Cerebellar cortex (tissue), 1 donor: ENCODE results near the gene PTRHD1.

ENCODE experiments used
- DNase-seq: peaks from one replicate; pipeline ENCODE4 v3.0.0-alpha.2; 2015; ENCODE audit warnings: low spot score

The PTRHD1 gene

DNA sequence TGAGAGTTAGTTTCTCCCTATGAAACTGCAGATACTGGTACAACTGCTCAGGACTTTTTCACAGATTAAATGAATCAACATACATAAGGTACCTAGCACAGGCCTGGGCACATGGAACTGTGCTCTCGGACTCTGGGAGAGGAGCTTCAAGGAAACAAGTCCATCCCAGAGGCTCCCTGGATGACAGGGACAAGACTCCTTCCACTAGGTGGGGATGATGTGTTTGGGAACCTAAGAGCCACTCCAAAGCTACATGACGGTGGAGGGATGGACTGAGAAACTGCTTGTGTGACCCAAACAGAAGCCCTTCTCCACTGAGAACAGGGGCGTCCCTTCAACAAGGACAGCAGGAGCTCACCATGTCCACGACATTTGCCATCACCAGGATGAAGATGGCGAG, 37.2 kb upstream of the PTRHD1 start:
- DNase-seq, result peak; percentile 48

DNA sequence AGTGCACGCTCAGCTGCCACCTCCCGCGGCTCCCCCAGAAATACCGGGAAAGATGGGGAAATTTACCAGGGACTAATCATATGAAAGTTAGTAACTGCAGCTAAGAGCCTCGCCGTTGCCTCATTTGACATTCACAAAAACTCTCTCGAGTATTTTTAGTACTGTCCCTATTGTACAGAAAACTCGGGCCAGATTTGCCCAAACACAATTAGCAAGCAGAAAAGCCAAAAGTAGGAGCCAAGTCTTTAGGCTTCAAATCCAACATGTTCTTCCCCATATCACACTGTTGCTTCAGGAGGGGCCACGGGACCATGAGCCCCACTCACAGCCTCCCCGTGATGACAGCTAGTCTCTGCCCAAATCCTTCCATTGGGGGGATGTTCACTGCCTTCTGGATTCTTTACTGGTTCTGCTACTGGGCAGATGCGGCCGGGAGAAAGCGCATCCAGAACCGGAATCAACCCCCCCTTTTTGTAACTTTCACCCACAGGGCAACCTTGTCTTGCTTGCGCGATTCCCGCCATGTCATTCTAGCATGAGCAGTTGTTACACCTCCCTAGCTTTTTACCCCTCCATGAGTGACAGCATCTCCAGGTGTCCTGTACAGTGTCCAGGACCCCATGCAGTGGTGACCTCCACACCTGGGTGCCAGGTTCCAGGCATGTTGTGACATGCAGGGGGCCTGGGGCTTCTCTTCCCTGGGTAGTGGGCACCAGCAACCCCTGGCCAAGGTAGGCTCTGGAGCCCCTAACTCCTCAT, 35.2 kb upstream of the PTRHD1 start:
- peak; percentile 21 for DNase-seq

DNA sequence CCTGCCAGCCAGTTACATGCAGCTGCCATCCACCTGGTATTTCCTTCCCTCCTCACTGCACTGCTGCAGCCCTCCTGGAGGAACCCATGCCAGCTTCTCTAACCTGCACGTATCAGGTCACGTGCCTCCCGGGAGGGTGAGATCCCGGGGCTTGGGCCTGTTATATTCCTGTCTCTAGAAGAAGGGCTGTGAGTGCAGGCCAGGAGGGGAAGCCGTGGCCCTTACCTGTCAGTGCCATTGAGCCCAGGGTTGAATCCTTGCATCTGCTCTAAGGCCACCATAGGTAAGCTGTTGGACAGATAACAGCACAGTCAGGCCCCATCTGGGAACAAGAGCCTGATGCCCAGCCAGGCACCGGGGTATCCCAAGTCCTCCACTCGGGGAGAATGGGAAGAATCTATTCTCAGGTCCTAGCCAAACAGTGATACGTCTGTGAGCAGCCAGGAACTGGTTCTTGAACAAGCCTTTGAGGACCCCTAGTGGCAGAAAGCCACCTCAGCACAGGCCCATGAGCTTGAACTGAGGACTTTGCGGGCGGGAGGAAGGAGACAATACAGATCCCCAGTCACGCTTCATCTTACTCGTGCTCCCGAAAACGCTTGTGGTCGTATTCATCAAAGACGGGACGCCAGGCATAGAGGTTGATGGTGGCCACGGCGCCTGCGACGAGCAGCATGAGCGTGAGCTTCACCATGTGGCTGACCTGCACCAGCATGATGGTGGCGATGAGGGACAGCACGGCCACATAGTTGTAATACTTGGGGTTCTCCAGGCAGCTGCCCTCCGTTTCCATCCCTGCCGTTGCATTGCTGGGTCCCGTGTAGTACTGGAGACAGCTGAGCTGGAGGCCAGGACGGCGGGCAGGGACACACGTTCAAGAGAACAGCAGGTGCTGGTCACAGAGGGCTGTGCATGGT, 34.4 kb upstream of the PTRHD1 start:
- peak; percentile 96 for DNase-seq

DNA sequence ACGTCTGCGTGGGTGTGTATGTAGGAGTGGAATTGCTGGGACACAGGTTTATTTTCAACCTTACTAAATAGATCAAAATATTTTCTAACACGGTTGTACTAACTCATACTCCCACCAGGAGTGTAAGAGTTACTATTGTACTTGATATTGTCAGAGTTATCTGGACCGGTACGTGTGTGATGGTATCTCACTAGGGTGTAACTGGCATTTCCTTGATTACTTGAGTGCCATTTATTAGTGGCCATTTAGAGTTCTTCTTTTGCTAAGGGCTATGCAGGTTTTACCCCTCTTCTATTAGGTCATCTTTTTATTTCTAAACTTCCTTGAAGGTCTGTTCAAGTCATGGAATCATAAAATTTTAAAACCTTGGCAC, 33.6 kb upstream of the PTRHD1 start:
- DNase-seq, result no peak

DNA sequence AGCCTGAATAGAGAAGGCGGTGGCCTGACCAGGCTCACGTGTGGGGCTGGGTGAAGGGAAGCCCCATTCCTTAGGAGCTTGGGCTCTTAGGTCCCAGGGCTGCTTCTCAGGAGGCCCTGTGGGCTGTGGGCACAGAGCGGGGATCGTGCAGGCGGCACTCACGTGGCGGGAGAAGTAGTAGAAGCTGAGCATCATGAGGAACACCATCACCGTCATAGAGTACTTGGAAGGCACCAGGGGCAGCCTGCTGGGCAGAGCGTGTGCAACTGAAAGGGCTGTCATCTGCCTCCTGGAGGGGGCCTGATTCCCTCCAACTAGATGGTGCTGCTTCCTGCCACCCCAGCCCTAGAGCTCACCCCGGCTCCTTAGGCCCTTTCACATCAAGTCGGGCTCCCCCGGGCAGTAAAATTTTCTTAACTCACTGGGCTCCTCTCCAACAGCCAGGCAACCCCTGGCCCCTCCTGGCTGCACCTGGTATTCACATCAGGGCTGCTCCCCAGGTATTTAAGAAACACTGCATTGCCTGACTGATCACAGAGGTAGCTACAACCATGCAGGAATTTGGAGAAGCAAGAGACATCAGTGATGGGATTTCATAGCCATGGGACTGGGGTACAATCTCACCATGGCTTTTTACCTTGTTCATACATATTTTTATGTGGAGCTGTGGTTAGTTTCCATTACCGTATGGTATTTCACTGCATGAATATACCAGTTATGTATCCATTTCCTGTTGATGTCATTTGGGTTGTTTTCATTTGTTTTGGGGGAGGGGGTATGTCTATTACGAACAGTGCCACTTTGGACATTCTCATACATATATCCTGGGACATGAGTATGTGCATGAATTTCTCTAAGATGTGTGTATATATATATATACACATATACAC, 32.9 kb upstream of the PTRHD1 start:
- DNase-seq, result no peak

- DNase-seq, result no peak
These were observed 32.0 kb upstream of the PTRHD1 start for GRCh38 chr2:24824966-24825882.

DNA sequence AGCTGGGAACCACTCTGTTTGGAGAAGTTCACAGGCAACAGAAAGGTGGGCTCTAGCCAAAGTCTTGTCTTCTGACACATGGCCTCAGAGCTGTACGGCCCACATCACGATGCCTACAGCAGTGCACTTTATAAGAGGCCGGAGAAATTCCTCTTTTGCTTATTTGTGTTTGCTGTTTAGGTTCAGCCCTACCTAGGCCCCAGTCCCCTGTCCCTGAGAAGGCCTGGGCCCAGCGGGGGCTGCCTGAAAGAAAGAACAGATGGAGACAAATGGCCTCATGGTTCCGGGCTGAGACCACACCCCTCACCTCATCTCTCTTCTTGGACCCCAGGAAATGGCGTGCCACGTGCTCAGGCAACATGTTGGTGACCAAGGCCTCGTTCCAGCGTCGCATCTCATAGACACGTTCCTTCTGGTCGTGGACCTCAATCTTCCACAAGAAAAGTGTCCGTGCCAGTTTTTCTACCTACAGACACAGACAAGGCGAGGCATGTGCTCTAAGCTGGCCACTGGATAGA, 30.9 kb upstream of the PTRHD1 start:
- no peak for DNase-seq

DNA sequence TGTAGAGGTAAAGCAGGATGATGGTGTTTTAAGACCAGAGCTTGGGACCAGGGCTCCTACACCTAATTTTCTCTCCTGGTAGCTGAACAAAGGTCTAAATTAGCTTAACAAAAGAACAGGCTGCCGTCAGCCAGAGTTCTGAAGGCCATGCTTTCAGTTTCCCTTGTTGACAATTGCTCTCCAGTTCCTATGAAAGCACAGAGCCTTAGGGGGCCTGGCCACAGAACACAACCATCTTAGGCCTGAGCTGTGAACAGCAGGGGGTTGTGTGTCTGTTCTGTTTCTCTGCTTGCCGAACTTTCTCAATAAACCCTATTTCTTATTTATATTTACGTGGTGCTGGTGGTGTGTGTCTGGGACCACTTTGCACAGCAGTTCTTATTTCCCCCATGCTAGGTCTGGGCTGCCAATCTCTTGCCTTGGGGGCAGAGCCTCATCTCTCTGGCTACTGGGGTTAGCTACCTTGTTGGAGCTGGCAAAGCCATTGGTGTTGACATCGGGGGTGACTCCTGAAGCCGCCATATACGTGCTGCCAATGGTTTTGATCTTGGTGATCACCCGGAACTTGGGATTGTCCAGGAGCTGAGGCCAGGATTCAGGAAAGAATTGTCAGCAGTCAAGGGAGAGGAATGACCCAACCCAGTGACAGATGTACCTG, 29.0 kb upstream of the PTRHD1 start:
- DNase-seq, result no peak

DNA sequence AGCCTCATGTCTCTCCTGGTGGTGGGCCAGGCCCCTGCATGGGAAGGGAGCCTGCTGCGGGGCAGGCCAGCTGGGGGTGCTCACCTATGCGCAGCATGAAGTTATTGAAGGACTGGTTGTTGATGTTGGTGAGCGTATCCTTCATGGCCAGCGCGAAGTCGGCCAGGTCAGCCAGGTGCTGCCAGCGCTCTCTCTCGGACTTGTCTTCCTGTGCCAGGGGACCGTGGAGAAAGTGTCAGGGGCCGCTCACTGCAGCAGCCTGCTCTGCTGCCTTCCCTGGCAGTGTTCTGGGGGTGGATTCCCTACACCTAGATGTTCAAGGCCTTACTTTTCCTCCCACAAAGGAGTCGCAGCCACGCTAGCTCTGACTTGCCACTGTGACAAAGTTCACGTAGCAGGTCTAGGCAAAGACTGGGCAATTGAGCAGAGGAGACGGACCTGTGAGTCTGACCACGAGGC, 28.3 kb upstream of the PTRHD1 start:
- no peak for DNase-seq

- no peak for DNase-seq
These were observed 27.6 kb upstream of the PTRHD1 start for GRCh38 chr2:24820598-24821432.

DNA sequence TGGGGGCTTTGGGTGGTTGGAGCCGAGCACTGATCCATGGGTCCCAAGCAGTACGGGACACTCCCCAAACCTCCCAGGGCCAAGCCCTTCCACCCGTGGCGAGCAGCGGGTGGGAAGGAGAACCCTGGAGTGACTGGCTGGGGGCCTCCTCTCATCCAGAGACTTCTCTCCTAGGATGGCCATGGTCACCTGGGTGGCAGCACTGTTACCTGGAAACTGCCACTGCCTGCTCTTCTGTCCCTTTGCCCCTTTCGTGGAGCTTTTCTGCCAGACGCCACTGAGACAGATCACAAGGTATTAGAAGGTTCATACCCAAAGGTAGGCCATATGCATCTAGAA, 27.0 kb upstream of the PTRHD1 start:
- DNase-seq, result no peak

GRCh38 chr2:24819442-24820174, 26.4 kb upstream of the PTRHD1 start:
- DNase-seq, result no peak

GRCh38 chr2:24818721-24819167, 25.6 kb upstream of the PTRHD1 start:
- no peak for DNase-seq

DNA sequence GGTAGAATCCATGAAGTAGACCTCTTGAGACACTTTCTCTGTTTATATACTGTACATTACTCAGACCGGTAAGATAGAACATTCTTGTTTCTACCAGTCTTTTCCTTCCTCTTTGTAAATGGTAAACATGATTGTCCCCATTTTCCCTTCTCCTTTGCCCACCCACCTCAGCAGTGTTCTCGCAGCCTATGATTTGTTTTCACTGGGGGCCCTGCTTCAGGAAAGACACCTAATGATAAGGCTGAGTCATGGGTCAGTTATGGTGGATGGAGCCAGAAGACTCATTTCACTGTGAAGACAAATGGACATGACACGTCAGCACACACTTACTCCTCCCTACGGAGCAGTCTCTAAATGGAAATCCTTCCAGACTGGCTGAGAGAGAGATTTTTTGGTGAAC, 23.7 kb upstream of the PTRHD1 start:
- no peak for DNase-seq

DNA sequence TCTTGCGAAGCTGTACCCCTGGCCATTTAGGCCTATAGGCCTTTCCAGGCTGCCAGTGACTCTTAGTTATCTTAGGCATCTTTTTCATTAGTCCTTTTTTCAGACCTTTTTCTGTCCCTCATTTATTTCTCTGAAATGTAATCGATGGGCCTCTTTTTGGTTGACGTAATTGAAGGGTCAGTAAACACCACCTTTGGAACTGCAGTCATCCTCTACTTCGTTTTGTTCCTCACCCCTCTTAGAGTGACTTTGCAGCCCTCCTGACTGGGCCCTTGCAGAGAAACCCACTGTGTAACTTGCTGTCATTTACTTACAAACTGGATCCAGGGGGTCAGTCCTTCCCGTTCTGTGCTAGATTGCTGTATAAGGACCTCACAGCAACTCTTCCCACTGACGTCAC, 23.2 kb upstream of the PTRHD1 start:
- DNase-seq, result no peak

- DNase-seq, result no peak
These were observed 22.0 kb upstream of the PTRHD1 start for GRCh38 chr2:24815171-24815570.

GRCh38 chr2:24814516-24814915, 21.3 kb upstream of the PTRHD1 start:
- no peak for DNase-seq

- no peak for DNase-seq
These were observed 20.5 kb upstream of the PTRHD1 start for GRCh38 chr2:24813691-24814137.
